Ishikawa (cell line): ENCODE measurements around the gene FAM222B.

ENCODE experiments used
- CEBPB ChIP-seq: IDR thresholded peaks from 2 replicates; pipeline ENCODE4 v1.6.1; 2012
- CREB1 ChIP-seq: IDR thresholded peaks from 2 replicates; pipeline ENCODE4 v1.6.1; 2012; ENCODE audit warnings: low read depth
- EGR1 ChIP-seq: IDR thresholded peaks from 2 replicates; pipeline ENCODE4 v1.6.1; 2012
- EP300 ChIP-seq: IDR thresholded peaks from 2 replicates; pipeline ENCODE4 v1.6.1; 2012; ENCODE audit warnings: borderline replicate concordance
- FOXM1 ChIP-seq: IDR thresholded peaks from 2 replicates; pipeline ENCODE4 v1.6.1; 2012; ENCODE audit warnings: low read depth, borderline replicate concordance
- MAX ChIP-seq: IDR thresholded peaks from 2 replicates; pipeline ENCODE4 v1.6.1; 2012
- NFIC ChIP-seq: IDR thresholded peaks from 2 replicates; pipeline ENCODE4 v1.6.1; 2012
- RAD21 ChIP-seq: IDR thresholded peaks from 2 replicates; pipeline ENCODE4 v1.6.1; 2012; ENCODE audit warnings: low read depth
- REST ChIP-seq: IDR thresholded peaks from 2 replicates; pipeline ENCODE4 v1.6.1; 2012; ENCODE audit warnings: low read depth, mild to moderate bottlenecking
- TAF1 ChIP-seq: IDR thresholded peaks from 2 replicates; pipeline ENCODE4 v1.6.1; 2012; ENCODE audit warnings: low read depth, mild to moderate bottlenecking
- TCF12 ChIP-seq: IDR thresholded peaks from 2 replicates; pipeline ENCODE4 v1.6.1; 2012; ENCODE audit warnings: low read depth
- TEAD4 ChIP-seq: IDR thresholded peaks from 2 replicates; pipeline ENCODE4 v1.6.1; 2012
- USF1 ChIP-seq: IDR thresholded peaks from 2 replicates; pipeline ENCODE4 v1.6.1; 2012
- YY1 ChIP-seq: IDR thresholded peaks from 2 replicates; pipeline ENCODE4 v1.6.1; 2012; ENCODE audit warnings: low read depth
- ZBTB7A ChIP-seq: IDR thresholded peaks from 2 replicates; pipeline ENCODE4 v1.6.1; 2012; ENCODE audit warnings: low read depth

The FAM222B gene

GRCh38 chr17:28741358-28742349 lies 100.9 kb downstream of the FAM222B start:
- no peak for TF ChIP-seq EP300
- no peak for TF ChIP-seq USF1
- TF ChIP-seq TEAD4, result no peak
- no peak for TF ChIP-seq MAX
- TF ChIP-seq CEBPB, result no peak
- TF ChIP-seq CREB1, result no peak
- TF ChIP-seq TAF1, result no peak
- no peak for TF ChIP-seq ZBTB7A
- TF ChIP-seq RAD21, result no peak
- TF ChIP-seq REST, result no peak
- no peak for TF ChIP-seq YY1
- TF ChIP-seq NFIC, result no peak
- no peak for TF ChIP-seq EGR1
- TF ChIP-seq FOXM1, result no peak
- TF ChIP-seq TCF12, result no peak

- no peak for TF ChIP-seq ZBTB7A
- no peak for TF ChIP-seq MAX
- TF ChIP-seq USF1, result no peak
- no peak for TF ChIP-seq EP300
- no peak for TF ChIP-seq TEAD4
These were observed 101.9 kb downstream of the FAM222B start for GRCh38 chr17:28740406-28741357.

- no peak for TF ChIP-seq RAD21
- TF ChIP-seq REST, result no peak
- TF ChIP-seq TCF12, result no peak
- TF ChIP-seq MAX, result no peak
- no peak for TF ChIP-seq ZBTB7A
- no peak for TF ChIP-seq TAF1
- no peak for TF ChIP-seq TEAD4
- no peak for TF ChIP-seq YY1
- no peak for TF ChIP-seq EP300
- TF ChIP-seq CEBPB, result no peak
- TF ChIP-seq USF1, result no peak
- no peak for TF ChIP-seq EGR1
- no peak for TF ChIP-seq CREB1
- no peak for TF ChIP-seq FOXM1
- no peak for TF ChIP-seq NFIC
These were observed 103.8 kb downstream of the FAM222B start for GRCh38 chr17:28738680-28739384.
